H1 (cell line): Measurements from ENCODE around the gene ANKRD36B.
"Not testable (repeated sequence)": the region's sequence is repeated elsewhere in the genome, so short reads cannot be mapped to it uniquely, and the experiment has no call there.

Experiments used
- ATF3 ChIP-seq: IDR thresholded peaks from 2 replicates; pipeline ENCODE4 v1.6.1; 2011; ENCODE audit warnings: low read depth, mild to moderate bottlenecking, low read length; ENCODE audit not compliant: insufficient read depth
- CTCF ChIP-seq, 3 experiments: IDR thresholded peaks; 1 replicate in 2 of 3; 2 replicates in 1 of 3; pipeline versions ENCODE4 v1.5.1 to v1.6.1; 2011; ENCODE audit warnings: low read length in 3 of 3, mild to moderate bottlenecking in 3 of 3, inconsistent platforms in 2 of 3, low read depth in 1 of 3, moderate library complexity in 1 of 3; ENCODE audit not compliant: insufficient read depth in 1 of 3; ENCODE audit errors: control extremely low read depth in 1 of 3
- E2F6 ChIP-seq: IDR thresholded peaks from 2 replicates; pipeline ENCODE4 v1.6.1; 2012; ENCODE audit warnings: inconsistent platforms
- EP300 ChIP-seq, 2 experiments: IDR thresholded peaks; 1 replicate in 1 of 2; 2 replicates in 1 of 2; pipeline ENCODE4 v1.6.1; 2011 to 2012; ENCODE audit warnings: low read depth in 2 of 2, low read length in 2 of 2, mild to moderate bottlenecking in 2 of 2, borderline replicate concordance in 1 of 2, inconsistent platforms in 1 of 2, moderate library complexity in 1 of 2
- EZH2 ChIP-seq: fragments of 200-600 bp; sonication (generic); IDR thresholded peaks from 2 replicates; pipeline ENCODE4 v1.7.1; 2012; ENCODE audit warnings: low read depth, mild to moderate bottlenecking, moderate library complexity, low read length, inconsistent platforms; ENCODE audit not compliant: severe bottlenecking
- POLR2A ChIP-seq, 2 experiments: IDR thresholded peaks; 1 replicate in 1 of 2; 2 replicates in 1 of 2; pipeline ENCODE4 v1.6.1; 2011; ENCODE audit warnings: low read depth in 2 of 2, low read length in 2 of 2, mild to moderate bottlenecking in 2 of 2; ENCODE audit errors: control extremely low read depth in 1 of 2
- POLR2AphosphoS5 ChIP-seq: IDR thresholded peaks from 2 replicates; pipeline ENCODE4 v1.6.1; 2011; ENCODE audit warnings: low read depth, low read length
- POU5F1 ChIP-seq: IDR thresholded peaks from 2 replicates; pipeline ENCODE4 v1.6.1; 2011; ENCODE audit warnings: low read depth, mild to moderate bottlenecking, low read length, moderate library complexity
- SIN3A ChIP-seq, 2 experiments: IDR thresholded peaks in 1 of 2; conservative IDR thresholded peaks in 1 of 2; 2 replicates each; pipeline ENCODE4 v1.6.1; 2011 to 2012; ENCODE audit warnings: low read length in 2 of 2, improper control_type of control experiment in 1 of 2, low read depth in 1 of 2, mild to moderate bottlenecking in 1 of 2
- SP1 ChIP-seq: IDR thresholded peaks from 2 replicates; pipeline ENCODE4 v1.6.1; 2011; ENCODE audit warnings: low read depth, low read length
- TCF12 ChIP-seq: IDR thresholded peaks from 2 replicates; pipeline ENCODE4 v1.6.1; 2011; ENCODE audit warnings: low read depth, mild to moderate bottlenecking, low read length
- TEAD4 ChIP-seq: IDR thresholded peaks from 2 replicates; pipeline ENCODE4 v1.6.1; 2012; ENCODE audit warnings: low read depth, low read length, inconsistent platforms, mixed read lengths
- USF2 ChIP-seq: IDR thresholded peaks from 2 replicates; pipeline ENCODE4 v1.6.1; 2011; ENCODE audit warnings: low read length, improper control_type of control experiment

- not testable (repeated sequence) for TF ChIP-seq TCF12; ATF3; SIN3A (conservative IDR thresholded peaks at IDR 0.05 in 1 of 2, IDR thresholded peaks at IDR 0.05 in 1 of 2; ENCODE audit: low read depth in 1 of 2, low read length in 2 of 2); CTCF (IDR thresholded peaks at IDR 0.05; ENCODE audit: control extremely low read depth in 1 of 3, insufficient read depth in 1 of 3, low read depth in 1 of 3, low read length in 3 of 3); EZH2; E2F6; TEAD4; SP1; USF2; POLR2A (IDR thresholded peaks at IDR 0.05; ENCODE audit: control extremely low read depth in 1 of 2, low read depth in 2 of 2, low read length in 2 of 2); EP300 (IDR thresholded peaks at IDR 0.05; ENCODE audit: borderline replicate concordance in 1 of 2, low read depth in 2 of 2, low read length in 2 of 2); POU5F1; POLR2AphosphoS5
These were observed 44.8 kb downstream of the ANKRD36B start for GRCh38 chr2:97544911-97545310.
